Stimulated activated CD4-positive, alpha-beta T cell treated with anti-CD3 and anti-CD28 coated beads, TNF-alpha, amount 100 ng/mL, for 1 hour (primary cell): ENCODE measurements around the gene SNCA.

Experiments used
- DNase-seq, 3 donors: peaks; one replicate each; pipeline ENCODE4 v3.0.0-alpha.2; 2020; ENCODE audit warnings: low read depth in 3 of 3, low spot score in 1 of 3

Gene SNCA

GRCh38 chr4:89836897-89837384 lies at the start of gene SNCA:
Gene SNCA (minus strand): TSS chr4:89837161. CDS start chr4:89835667, 1,494 bp downstream.
- DNase-seq, result peak in 1 of 3 donors; percentile 8

GRCh38 chr4:89879215-89879614 lies 42.3 kb upstream of the SNCA start:
- no peak for DNase-seq

GRCh38 chr4:89878611-89879010 lies 41.6 kb upstream of the SNCA start:
- no peak for DNase-seq

- DNase-seq, result no peak
Measured at GRCh38 chr4:89876548-89876947, 39.6 kb upstream of the SNCA start.

- no peak for DNase-seq
Measured at GRCh38 chr4:89871211-89871610, 34.2 kb upstream of the SNCA start.

DNA sequence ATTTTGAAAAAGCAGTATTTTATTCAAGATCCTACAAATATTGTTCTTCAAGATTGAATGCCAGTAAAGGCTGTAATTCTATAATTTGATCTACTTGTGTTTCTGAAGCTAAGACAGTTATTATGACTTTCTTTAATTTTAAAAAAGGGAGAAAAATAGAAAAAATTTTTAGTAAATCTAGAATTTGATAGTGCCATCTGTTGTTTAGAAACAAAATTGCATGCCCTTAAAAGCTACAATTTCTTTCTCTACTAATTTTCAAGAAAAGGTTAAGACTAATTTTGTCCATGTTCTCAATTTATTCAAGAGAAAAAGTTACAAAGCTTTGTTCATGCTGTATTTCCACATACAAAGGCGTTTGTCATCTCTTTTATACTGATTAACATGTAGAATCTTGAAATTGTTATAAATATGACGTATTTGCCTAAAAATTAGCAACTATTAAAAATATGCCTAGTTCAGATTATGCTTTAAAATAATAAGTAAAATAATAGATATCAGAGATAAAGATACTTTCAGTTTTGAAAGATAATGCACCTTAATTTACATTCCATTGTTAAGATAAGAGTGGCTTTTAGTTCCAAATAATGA lies 32.1 kb upstream of the SNCA start:
- DNase-seq, result no peak

DNA sequence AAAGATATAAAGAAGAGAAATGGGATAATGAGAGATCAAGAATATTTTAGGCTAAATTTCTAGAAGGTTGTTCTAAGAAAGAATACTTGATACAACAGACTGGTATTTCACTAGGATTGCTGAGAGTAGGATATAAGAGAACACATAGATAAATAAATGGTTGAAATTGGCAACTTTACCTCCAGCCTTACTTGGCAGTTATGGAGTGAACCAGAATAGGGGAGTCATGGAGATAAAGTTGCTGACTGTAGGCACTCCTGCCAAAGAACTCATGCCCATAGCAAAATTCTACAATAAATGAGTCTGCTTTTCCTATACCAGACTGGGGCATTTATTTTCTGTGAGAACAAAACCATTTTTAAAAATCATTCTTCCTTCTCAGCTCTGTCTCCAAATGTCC lies 31.3 kb upstream of the SNCA start:
- DNase-seq, result no peak

DNA sequence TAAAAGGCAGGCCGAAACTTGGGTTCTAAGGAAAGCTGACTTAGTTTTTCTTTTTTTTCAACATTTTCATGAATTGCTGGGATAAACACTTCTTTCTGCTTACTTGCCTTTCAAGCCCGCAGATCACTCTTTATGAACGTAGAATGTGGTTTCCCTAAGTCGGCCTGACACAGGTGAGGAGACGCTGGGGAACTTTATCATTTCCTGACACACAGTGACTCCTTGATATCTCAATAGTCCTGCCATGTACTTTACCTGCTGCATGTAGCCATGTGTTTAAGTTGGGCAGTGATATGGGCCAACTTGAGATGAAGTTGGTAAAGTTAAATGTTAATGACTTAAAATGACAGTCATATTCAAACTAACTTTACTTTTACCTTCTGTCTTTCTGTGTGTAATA lies 26.6 kb upstream of the SNCA start:
- DNase-seq, result no peak

GRCh38 chr4:89860971-89861370 lies 24.0 kb upstream of the SNCA start:
- no peak for DNase-seq

- DNase-seq, result no peak
Measured at GRCh38 chr4:89855236-89855635, 18.3 kb upstream of the SNCA start.

- DNase-seq, result no peak
Measured at GRCh38 chr4:89847571-89848325, 10.8 kb upstream of the SNCA start.

GRCh38 chr4:89839558-89839957 lies 2.6 kb upstream of the SNCA start:
- no peak for DNase-seq

DNA sequence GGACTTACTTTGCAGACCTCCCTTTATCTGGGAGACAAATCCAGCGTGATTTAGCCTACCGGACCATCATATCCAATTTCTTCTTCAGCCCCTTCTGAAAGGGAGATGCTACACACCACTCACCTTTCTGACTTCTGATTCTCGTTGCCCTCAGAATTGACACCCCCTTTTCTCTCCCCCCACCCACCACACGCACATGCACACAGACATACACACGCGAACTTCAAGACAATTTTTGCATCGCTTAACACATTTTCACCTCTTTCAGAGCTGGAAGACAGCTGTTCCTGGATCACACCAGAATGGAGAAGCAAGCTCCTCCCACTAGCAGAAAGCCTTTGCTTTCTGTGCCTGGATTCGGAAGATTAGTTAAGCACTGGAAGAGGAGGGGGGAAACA lies 1.0 kb upstream of the SNCA start:
- no peak for DNase-seq

DNA sequence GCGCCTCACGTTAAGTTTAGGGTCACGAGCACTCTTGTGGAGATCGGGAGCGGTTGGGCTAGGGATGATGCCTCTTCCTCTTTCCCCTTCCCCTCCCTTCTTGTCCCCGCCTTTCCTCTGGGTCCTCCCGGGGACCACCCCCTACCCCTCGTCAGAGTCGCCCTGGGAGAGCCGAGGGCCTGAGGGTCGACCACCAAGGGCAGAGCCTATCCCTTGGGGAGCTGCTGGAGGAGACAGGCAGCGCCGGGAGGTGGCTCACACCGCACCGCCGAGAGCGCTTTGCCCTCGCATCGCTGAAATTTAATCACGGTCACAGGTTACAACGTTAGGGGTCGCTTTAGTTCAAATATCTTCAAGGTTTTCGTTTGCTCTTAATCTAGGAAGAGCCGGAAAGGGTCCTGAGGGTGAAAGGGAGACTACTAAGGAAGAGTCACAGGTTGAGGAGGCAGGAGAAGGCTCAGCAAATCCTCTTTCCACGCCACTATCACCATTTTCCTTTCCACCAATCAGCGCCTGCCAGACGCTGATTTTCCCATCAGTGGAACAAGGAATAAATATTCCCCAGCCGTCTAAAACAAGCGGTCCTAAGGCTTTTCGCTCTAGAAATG lies 528 bp upstream of the SNCA start:
- DNase-seq, result peak in 1 of 3 donors; percentile 5

- DNase-seq, result no peak
Measured at GRCh38 chr4:89836031-89836745, 773 bp downstream of the SNCA start.

DNA sequence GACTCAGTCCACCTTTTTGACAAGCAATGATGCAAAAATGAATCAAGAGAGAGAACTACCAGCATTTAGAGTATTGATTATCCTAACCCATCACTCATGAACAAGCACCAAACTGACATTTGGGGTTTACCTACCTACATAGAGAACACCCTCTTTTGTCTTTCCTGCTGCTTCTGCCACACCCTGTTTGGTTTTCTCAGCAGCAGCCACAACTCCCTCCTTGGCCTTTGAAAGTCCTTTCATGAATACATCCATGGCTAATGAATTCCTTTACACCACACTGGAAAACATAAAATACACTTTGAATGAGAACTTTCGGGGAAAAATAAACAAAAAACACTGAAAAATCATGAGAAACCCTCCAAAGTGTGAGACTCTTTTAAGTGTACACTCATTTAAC lies 1.5 kb downstream of the SNCA start:
- no peak for DNase-seq

GRCh38 chr4:89834486-89835209 lies 2.3 kb downstream of the SNCA start:
- no peak for DNase-seq

GRCh38 chr4:89829470-89830138 lies 7.4 kb downstream of the SNCA start:
- DNase-seq, result no peak

DNA sequence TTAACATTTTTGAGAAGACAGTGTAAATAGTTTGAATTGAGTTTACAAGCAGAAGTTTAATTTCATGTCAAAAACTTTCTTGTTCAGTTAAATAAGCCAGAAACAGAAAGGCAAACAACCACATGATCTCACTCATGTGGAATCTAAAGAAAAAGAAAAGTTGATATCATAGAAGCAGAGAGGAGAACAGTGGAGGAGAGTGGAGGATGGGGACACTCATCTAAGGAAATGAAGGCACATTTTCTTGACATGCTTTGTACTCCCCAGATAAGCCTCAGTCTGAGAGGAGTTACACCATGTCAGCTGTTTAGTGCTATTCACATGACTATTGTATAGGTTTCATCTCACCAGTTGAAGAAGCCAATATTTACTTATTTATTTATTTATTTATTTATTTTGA lies 13.5 kb downstream of the SNCA start:
- DNase-seq, result no peak

DNA sequence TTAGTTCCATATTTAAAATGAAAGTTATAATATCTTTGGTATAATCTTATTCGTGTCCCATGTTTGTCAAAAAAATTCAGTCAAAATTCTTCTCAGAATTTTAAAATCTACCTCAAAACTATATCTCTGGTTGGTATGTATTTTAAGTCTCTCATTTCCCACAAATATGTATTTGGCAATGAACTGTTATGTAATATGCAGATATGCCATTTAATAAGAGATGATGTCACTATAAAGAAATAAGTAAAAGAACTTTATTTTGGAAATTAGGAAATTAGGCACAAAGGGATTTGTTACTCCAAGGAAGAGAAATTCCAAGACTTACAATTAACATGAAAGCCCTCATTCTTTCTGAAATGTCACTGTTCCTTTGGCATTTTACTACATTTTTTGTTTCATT lies 15.3 kb downstream of the SNCA start:
- no peak for DNase-seq

DNA sequence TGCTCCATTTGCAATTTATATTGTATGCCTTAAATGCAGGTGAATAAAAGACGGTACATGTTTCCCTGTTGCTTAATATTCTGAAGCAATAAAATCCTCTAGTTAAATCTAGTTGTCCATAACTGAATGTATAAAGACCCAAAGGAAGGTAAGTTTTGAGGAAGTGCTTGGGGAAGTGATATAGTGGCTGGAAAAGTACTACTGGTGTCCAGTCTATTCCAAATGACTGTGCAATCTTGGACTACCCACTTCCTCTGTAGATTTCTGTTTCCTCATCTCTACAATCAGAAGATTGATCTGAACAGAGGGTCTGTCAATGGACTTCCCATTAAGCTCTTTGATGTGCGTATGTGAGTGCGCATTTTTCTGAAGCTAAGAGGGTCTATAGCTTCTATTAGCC lies 17.0 kb downstream of the SNCA start:
- no peak for DNase-seq
